SIG-M5 treated with dmso at 0.1 percent for 504 hours (cell line): Measurements from ENCODE around the gene SLC25A40.
"Not testable (repeated sequence)": the region's sequence is repeated elsewhere in the genome, so short reads cannot be mapped to it uniquely, and the experiment has no call there.

Source experiments
- DNase-seq: peaks from one replicate; lab custom pipeline; 2025; ENCODE audit not compliant: unreplicated experiment; lab: John Stamatoyannopoulos, UW

SLC25A40 gene, protein sequence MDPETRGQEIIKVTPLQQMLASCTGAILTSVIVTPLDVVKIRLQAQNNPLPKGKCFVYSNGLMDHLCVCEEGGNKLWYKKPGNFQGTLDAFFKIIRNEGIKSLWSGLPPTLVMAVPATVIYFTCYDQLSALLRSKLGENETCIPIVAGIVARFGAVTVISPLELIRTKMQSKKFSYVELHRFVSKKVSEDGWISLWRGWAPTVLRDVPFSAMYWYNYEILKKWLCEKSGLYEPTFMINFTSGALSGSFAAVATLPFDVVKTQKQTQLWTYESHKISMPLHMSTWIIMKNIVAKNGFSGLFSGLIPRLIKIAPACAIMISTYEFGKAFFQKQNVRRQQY

DNA sequence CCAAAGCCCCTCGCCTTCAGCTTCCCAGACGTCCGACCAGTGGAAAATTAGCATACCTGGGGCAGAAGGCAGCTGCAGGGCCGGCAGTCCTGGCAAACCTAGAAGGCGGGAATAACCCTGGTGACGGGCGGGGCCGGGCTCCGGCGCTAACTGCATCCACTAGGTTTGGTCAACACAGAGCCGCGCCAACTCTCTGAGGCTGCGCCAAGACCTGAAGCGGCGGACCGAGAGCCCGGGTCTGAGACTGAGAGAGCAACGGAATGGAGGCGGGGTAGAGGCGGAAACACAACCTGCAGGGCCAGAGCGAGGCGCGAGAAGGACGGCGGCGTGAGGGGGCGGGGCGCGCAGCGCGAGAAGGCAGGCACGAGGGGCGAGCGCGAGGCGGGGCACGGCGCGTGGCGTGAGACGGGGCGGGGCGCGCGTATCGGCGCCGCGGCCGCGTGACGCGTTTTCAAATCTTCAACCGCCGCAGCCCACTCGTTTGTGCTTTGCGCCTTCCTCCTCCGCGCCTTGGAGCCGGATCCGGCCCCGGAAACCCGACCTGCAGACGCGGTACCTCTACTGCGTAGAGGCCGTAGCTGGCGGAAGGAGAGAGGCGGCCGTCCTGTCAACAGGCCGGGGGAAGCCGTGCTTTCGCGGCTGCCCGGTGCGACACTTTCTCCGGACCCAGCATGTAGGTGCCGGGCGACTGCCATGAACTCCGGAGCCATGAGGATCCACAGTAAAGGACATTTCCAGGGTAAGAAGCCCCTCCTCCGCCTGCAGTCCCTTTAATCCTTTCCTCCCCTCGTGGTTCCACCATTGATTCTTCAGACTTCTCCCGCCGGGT, at the start of gene SLC25A40, which contains the start of gene DBF4:
TSS of gene SLC25A40 (minus strand) at position 321 of the 829 bp plus-strand sequence. CDS start 17,633 bp downstream, outside the sequence.
TSS of gene DBF4 (plus strand) at position 454 of the 829 bp plus-strand sequence. CDS start at position 694, 240 bp downstream.
- peak; percentile 95 for DNase-seq

DNA sequence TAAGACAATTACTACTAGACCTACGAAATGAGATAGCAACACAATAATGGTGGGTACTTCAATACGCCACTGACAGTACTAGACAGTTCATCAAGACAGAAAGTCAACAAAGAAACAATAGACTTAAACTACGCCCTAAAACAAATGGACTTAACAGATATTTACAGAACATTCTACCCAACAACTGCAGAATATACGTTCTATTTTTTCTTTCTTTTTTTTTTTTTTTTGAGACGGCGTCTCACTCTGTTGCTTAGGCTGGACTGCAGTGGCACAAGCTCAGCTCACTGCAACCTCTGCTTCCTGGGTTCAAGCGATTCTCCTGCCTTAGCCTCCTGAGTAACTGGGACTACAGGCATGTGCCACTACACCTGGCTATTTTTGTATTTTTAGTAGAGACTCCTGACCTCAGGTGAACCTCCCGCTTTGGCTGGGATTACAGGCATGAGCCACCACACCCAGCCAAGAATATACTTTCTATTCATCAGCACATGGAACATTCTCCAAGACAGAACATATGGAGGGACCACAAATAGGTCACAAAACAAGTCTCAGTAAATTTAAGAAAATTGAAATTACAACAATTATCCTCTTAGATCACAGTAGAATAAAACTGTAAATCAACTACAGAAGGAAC, 46.7 kb upstream of the SLC25A40 start:
- DNase-seq: not testable (repeated sequence)

DNA sequence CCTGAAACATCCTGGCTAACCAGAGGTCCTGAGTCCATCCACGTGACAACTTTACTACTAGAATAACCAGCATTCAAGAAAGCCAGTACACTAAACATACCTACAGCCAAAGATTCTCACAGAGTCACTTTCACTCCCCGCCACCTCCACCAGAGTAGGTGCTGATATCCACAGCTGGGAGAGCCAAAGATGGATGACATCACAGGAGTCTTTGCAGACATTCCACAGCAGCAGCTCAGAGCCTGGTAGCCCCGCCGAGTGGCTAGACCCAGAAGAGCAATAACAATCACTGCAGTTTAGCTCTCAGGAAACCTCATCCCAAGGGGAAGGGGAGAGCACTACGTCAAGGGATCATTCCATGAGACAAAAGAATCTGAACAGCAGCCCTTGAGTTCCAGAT, 44.4 kb upstream of the SLC25A40 start:
- no peak for DNase-seq

DNA sequence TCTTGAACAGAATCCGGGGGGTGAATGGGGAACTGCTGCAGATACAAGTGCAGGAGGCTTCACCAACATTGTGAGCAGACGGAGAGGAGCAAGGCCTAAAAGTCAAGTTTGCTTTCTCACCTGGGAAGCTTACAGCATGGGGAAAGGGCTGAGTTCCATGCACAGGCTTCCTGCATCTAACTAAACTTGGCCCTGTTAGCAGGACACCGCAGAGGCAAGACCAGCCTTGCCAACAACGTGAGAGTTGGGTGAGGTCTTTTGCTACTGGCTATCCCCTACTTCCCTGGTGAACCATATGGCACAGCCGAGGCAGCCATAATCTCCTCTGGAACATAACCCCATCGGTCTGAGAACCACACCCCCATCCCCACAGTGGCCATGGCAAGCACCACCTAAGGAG, 43.7 kb upstream of the SLC25A40 start:
- no peak for DNase-seq

DNA sequence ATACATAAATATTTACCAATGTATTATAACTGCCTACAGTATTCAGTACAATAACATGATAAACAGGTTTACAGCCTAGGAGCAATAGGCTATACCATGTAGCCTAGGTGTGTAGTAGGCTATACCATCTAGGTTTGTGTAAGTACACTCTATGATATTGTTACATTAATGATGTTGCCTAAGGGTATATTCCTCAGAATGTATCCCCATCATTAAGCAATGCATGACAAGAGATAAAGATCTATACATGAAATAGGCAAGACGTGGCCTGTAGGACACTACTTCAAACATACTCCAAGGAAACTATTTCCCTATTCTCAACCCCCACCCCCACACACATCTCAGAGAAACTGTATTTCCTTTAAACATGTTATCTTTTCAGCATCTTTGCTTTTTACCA, 42.6 kb upstream of the SLC25A40 start:
- DNase-seq: no peak

DNA sequence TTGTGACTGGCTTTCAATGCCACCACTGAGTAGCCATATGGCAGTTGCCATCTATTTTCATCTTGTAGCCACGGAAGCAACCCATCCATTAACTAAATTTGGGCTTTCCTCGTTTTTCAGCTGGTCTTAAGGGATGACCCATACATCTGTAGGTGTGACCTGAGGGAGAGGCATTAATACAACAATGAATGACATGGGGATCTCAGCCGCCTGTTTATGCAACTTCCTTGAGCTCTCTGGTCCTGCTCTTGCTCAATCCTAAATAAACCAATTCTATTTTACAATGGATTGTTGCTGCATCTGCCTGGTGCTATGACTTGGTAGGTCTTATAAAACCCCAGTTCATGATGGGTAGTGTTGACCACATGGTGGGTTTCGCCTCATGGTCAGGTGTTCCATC, 36.0 kb upstream of the SLC25A40 start:
- peak; percentile 55 for DNase-seq

DNA sequence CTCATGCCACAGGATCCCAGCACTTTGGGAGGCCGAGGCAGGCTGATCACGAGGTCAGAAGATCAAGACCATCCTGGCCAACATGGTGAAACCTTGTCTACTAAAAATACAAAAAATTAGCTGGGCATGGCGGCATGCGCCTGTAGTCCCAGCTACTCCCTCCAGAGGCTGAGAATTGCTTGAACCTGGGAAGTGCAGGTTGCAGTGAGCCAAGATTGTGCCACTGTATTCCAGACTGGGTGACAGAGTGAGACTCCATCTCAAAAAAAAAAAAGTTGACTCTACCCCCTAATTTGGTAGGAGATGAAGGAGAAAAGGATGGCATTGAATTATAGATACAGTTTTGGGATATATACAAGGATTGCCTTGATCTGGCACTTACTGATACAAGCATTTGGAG, 32.7 kb upstream of the SLC25A40 start:
- DNase-seq: not testable (repeated sequence)

DNA sequence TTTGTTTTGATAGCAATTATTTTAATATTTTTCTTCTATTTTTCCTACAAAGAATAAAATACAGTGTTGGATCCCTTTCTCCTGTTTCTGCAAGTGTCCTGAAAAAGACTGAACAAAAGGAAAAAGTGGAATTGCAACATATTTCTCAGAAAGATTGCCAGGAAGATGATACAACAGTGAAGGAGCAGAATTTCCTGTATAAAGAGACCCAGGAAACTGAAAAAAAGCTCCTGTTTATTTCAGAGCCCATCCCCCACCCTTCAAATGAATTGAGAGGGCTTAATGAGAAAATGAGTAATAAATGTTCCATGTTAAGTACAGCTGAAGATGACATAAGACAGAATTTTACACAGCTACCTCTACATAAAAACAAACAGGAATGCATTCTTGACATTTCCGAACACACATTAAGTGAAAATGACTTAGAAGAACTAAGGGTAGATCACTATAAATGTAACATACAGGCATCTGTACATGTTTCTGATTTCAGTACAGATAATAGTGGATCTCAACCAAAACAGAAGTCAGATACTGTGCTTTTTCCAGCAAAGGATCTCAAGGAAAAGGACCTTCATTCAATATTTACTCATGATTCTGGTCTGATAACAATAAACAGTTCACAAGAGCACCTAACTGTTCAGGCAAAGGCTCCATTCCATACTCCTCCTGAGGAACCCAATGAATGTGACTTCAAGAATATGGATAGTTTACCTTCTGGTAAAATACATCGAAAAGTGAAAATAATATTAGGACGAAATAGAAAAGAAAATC, 31.2 kb upstream of the SLC25A40 start:
- DNase-seq: not testable (repeated sequence)

DNA sequence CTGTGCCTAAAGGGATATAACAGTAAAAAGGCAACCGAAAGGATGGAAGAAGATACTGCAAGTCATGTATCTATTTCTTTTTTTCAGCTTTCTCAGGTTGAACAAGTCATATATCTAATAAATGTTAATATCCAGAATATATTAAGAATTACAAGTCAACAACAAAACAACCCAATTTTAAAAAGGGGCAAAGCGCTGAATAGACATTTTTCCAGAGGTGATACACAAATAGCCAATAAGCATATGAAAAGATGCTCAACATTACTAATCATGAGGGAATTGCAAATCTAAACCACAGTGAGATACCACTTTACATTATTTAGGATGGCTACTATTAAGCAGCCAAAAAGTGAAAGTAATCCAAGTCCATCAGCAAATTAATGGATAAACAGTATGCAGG, 23.1 kb upstream of the SLC25A40 start:
- DNase-seq: no peak

DNA sequence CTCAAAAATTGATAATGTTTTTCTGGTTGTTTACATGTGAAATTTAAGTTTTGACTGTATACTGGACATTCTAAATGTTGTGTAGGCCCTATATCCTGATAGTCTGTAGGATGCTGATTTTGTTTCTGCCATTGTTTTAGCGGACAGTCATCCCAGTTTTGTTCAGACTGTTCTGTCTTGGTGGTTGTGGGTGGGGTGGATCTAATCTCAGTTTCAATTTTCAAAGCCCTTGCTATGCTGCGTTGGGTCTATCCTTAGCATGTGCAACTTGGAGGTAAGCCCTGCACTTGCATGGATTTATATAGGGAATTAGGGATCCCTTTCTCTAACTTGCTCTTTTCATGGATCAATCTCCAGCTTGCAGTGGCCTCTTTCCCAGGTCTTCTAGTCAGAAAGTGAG, 19.2 kb upstream of the SLC25A40 start:
- DNase-seq: no peak

DNA sequence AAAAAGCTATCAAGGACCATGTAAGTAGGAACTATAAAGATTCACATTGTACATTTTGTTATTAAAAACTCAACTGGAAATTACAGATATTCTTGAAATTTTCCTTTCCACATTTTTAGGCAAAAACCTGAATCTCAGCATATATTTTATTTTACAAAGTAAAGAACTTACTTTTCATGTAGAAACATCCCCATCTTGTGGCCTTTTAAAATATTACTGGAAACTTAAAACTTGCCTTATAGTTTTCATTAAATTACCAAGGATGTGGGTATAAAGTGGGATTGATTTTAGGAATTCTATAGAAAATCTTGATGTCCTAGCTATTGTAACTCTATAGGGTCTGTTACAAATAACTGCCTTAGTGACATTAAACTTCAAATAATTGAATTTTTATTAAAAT, 10.7 kb upstream of the SLC25A40 start:
- peak; percentile 37 for DNase-seq

DNA sequence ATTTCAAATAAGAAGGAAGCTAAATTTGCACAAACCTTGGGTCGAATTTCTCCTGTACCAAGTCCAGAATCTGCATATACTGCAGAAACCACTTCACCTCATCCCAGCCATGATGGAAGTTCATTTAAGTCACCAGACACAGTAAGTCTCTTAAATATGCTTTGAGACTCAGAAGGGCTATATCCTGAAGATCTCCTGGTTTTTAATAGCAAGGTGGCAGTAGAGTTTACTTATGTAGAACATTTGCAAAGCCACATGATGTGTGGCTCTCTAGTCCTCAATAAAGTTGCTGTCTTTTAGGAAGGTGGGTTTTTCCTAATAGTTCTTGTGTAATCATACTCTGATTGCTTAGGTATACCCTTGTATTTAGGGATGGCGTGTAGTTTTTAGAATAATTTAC, 8.9 kb upstream of the SLC25A40 start:
- no peak for DNase-seq

DNA sequence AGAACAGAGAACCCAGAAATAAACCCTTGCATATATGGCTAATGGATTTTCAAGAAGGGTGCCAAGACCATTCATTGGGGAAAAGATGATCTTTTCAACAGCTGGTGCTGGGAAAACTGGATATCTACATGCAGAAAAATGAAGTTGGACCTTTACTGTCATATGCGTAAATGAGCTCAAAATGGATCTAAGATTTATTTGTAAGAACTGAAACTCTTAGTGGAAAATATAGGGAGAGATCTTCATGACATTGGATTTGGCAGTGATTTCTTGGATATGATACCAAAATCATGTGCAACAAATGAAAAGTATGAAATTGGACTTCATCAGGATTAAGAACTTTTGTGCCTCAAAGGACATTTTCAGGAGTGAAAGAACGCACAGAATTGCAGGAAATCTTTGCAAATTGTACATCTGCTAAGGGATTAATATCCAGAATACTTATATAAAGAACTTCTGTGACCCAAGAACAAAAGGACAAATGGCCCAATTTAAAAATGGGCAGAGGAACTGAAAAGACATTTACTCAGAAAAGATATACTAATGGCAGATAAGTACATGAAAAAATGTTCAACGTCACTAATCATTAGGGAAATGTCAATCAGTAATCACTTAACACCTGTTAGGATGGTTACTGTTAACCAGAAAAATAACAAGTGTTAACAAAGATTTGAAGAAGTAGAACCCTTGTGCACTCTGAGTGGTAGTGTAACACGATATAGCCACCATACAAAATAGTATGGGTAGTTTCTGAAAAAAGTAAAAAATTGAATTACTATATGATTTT, 6.2 kb upstream of the SLC25A40 start:
- DNase-seq: no peak

DNA sequence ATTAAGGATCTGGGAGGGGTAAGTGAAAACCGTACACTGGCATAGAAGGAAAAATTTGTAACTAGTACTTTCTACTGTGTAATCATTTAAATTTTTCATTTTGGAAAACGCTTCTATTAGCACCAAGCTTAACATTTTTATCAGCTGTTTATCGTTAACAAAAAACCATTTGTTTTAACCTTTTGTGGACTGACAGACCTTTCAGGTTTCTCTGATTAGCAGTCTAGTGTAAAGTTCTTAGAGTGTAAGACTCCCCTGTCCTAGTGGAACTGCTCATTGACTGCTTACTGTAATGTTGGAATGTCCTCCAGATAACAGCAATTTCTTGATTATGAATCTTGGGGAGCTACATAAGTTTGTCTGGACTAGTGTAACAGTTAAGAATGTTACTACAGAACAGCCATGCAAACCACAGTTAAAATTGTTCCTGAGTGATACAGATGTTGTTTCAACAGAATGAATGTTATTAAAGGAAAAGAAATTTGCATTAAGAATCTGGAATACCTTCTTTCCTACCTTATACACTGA, 2.1 kb upstream of the SLC25A40 start:
- DNase-seq: no peak

DNA sequence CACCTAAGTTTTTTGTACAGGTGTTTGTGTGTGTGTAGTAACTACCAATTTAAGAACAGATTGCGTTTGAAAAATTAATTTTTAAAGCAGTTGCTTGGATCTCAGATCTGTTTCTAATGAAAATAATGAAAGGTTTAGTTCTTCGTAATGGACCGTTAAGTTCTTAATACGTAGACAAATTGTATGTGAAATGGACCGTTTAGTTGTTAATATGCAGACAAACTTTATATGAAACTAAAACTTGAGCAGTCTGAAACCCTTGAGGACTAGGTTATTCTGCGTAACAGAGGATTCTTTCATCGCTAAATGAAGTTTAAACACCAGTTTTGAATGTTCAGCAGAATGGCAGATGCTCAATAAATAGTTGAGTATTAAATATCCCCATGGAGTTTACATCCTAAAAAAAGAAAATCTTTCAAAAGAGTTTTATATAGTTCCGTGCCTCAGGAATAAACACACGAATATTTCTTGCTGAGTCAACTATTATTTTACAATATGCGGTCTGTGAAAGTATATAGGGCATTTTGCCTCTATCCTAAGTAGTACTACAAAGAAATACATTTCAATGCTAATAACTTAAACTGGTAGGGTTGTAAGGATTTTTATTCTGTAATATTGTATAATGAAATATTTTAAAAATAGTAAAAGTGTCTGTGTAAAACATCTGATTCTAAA, 1.3 kb upstream of the SLC25A40 start:
- no peak for DNase-seq

DNA sequence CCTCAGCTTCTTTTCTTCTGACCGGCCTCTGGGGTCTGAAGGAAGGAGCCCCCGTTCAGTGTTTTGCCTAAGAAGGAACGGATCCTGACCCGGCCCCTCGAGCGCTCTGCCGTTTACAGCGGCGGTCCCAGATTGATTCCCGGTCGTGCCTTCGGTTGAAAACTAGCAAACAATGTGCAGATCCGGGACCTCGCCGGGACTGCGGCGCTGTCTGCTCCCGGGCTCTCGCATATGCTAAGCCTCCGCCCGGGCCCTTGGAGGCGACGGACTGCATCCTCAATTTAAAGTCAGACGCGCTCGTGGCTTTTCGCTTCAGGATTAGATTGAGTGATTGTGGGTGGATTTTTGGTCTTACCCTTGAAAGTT, 692 bp upstream of the SLC25A40 start:
- peak; percentile 51 for DNase-seq

DNA sequence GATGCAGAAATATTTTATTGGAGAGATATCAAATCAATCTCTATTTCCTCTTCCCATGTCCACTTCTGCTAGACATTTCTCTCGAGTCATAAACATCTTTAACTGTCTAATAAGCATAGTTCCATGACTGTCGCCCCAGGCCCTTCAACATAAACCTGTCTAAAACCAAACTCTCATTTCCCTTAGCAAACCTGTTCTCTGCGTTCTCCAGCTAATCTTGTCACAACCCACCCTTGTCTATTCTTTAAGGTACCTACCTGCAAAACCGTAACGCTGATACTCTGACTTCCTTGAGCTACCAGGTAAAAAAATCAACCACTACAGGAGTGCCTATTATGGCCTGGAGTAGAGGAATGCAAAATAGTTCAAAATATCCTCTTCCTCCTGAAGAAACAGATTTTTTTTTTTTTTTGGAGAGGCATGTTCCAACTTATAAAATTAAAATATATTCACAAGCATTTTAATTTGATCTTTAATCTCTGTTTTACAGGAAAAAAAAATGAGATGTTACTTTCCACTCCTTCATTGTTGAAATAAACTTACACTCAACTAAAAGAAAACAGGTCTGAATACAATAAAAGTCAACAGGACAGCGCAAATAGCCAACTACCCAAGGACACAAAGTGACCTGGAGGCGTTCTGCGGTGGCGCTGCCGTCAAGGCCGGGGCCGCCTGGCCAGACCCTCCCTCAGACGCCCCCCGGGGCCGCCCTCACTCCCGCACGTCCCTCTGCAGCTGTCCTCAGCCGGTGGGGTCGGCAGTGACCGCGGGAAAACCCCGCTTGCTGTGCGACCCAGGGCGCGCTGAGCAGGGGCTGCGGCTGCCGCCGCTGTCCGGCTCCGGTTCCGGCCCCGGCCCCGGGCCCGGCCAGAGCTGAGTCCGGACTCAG, 765 bp downstream of the SLC25A40 start:
- DNase-seq: no peak

DNA sequence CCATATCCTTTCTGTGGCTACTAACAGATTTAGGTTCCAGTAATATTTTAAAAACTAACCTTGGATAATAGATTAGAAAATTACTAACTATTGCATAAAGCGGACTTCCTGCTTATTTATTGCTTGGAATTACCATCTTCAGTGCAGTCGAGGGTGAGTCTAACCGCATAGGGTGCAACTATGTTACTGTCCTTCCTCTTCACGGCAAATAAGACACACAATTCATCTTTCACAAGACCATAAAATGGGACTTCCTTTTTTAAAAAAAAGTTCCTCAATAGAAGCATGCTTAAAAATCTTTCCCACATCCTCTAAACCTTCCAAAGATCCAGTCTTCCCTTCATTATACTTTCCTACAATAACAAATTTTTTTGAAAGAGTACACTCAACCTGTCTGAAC, 2.1 kb downstream of the SLC25A40 start:
- peak; percentile 90 for DNase-seq
